GM10266 (cell line): ENCODE measurements around the gene CTSZ.
A peak's percentile ranks its signal among the peaks of the same experiment; 100 is the strongest.

Experiments
- DNase-seq: peaks from one replicate; pipeline ENCODE4 v3.0.0; 2012; ENCODE audit errors: extremely low spot score
- TF ChIP-seq, protein P1 (sequence below): IDR thresholded peaks from 2 replicates; pipeline ENCODE4 v1.5.1; 2012; ENCODE audit warnings: mild to moderate bottlenecking, low read depth; ENCODE audit not compliant: control insufficient read depth, insufficient read depth; ENCODE audit errors: missing control alignments

The CTSZ gene

DNA sequence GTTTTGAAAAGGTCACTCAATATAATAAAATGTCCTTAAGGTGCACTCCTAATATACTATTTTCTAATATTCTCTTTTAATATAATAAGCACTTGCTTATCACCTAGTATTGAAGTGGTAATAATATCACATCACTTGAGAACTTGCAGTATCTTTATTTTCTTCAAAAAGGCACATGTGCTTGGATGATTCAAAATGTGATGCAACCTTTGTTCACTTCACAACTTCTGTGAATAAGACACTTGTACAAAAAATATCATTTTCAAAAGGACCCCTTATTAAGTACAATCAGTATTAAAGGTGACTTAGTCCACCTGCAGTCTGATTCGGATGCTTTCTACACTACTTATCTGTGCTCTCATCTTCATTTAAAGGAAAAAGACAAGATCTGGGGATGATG, 32.2 kb upstream of the CTSZ start:
- DNase-seq: no peak

DNA sequence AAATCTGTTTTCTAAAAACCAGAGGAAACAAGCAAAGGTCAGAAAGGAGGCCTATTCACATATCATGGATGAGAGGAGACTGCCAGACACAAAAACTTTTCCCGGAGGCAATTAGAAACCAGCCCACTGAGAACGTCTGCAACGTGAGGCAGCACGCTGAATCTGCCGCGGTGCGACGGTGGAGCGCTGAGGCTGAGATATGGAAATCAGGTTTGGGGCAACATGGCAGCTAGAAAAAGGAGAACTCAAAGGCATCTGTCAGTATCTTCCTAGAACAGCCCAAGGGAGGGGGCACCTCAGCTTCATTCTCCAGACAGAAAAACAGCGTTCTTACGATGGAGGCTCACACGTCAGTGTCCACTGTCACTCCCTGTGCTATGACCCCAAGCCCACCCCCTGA, 30.3 kb upstream of the CTSZ start:
- no peak for DNase-seq
- TF ChIP-seq, protein P1, sequence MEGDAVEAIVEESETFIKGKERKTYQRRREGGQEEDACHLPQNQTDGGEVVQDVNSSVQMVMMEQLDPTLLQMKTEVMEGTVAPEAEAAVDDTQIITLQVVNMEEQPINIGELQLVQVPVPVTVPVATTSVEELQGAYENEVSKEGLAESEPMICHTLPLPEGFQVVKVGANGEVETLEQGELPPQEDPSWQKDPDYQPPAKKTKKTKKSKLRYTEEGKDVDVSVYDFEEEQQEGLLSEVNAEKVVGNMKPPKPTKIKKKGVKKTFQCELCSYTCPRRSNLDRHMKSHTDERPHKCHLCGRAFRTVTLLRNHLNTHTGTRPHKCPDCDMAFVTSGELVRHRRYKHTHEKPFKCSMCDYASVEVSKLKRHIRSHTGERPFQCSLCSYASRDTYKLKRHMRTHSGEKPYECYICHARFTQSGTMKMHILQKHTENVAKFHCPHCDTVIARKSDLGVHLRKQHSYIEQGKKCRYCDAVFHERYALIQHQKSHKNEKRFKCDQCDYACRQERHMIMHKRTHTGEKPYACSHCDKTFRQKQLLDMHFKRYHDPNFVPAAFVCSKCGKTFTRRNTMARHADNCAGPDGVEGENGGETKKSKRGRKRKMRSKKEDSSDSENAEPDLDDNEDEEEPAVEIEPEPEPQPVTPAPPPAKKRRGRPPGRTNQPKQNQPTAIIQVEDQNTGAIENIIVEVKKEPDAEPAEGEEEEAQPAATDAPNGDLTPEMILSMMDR: no peak

More for the DNA sequence above, 32.2 kb upstream of the CTSZ start:
- TF ChIP-seq, protein P1: no peak

DNA sequence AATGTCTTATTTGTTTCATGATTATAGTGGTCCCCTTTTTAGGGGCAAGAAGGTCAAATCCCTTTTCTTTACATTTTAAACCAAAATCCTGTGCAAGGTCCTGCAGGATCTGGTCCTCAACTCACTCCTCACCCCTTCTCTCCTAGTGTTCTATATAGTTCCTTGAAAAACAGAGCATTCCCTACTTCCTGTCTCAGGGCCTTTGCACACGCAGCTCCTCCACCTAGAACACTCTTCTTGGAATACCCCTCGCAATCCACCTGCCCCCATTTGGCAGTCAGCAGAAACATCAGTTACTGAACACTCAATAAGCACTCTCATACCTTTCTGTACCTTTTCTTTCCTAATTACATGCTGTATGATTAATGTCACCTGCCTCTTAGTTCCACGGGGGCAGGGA, 28.3 kb upstream of the CTSZ start:
- no peak for DNase-seq
- TF ChIP-seq, protein P1: no peak

DNA sequence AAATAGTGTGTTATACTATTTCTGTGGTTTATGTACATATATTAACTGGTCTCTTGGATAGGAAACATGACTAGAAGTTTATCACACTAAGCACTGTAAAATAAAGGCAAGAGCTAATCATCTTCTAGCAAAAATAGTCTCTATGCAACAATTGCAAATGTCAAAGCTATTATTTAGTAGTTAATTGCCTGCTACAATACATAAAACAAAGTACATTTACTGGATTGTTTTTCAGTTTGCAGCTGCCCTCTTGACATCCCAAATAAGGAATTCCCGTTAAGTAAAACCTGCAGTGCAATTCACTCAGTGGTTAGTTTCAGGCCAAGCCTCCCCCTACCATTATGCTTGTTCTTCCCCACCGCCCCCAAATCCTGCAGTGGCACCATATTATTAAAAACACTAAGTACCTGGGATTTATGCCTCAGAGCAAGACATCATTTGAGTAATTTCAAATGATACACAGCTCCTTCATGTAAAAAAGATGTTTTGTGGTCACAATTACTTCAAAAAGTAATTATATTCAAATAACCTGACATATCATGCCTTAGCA, 26.6 kb upstream of the CTSZ start:
- no peak for DNase-seq
- TF ChIP-seq, protein P1: no peak

DNA sequence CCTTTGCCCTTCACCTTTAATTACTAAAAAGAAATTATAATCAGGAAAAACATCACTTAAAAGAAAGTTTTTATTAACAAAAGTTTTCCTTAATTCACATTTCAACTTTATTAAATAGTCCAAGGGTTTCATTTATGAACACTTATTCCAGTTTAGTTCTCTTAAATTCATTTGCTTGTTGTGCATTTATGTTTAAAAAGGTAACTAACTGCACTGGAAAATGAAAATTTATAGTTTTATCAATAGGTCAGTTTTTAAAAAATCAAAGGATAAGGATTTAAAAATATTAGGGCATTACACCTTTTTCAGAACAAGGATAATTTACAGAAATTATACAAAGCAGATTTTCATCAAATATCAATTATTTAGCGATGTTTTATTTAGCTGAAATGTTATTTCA, 26.0 kb upstream of the CTSZ start:
- DNase-seq: no peak
- TF ChIP-seq, protein P1: no peak

DNA sequence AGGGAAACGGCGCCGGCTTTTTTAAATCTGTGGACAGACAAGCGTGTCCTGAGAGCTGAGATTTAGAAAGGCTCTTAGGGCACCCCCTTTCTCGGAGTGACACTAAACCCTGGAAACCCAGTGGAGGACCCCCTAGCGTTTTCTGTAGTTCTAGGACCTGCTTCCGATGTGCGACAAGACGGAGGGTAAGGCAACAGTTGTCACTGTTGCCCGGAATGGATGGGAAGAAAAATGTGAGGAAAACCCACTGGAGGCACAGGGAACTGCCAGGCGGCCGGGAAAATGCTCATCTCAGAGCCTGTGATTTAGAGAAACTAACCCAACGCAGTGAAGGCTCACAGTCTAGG, 25.6 kb upstream of the CTSZ start:
- DNase-seq: no peak

DNA sequence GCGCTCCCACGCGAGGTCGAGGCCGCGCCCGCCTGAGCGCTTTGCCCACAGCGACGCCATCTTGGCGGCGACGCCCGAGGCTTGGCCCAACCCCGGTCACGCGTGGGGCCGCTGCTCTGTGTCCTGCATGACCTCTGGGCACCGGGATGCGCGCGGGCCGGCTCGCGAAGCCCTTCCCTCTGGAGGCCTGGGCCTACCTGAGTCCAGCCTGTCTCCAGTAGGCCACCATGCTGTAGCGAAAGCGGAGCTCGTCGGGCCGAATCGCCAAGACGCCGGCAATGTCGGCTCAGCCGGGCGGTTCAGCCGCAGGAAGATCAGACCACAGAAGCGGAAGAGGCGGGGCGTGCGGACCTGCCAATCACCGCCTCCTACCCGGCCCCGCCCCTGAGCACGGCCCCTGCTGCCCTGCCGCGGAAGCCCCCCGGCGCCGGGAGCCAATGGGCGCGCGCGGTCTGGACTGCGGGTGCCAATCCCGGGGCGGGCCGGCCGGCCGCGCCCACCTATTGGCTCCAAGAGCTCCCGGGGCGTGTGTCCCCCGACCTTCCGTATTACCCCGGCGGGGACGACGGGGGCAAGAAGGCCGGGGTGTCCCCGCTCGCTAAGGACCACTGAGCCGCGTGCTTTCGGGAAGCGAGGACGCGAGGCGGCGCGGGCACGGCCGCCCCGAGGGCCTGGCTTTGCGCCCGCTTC, 25.1 kb upstream of the CTSZ start, which contains the start of gene ATP5F1E:
Gene ATP5F1E, minus strand, starts transcription at position 313 of the 690 bp plus-strand sequence. Its CDS starts 84 bp downstream, at position 229.
- DNase-seq: peak; percentile 97
- TF ChIP-seq, protein P1: no peak

More for the DNA sequence above, 25.6 kb upstream of the CTSZ start:
- TF ChIP-seq, protein P1: no peak
